HG03575 (cell line): ENCODE measurements around the gene IRS2.

Experiments used
- ATAC-seq: cut with Tn5 transposase; IDR thresholded peaks from one replicate; pipeline ENCODE4 v1.9.1; 2021; ENCODE audit not compliant: unreplicated experiment, insufficient number of reproducible peaks, low FRiP score; ENCODE audit errors: extremely low read depth

IRS2 gene

DNA sequence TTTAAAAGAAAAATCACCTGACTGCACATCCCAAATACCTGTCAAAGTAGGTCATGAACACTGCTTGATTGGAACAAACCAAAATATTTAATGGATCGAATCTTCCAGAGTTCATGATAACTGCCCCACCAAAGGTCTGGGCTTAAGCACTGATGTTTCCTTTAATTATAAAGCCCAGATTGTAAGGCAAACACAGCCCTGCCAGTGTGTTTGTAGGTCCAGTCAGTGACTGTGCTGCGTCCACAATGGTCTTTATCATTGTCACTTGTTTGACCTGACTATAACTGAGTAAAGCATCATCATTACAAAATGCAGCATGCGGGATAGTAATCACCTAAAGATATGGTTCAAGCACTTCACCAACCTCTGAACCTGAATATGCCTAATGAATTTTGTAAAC, 63.3 kb downstream of the IRS2 start:
- no peak for ATAC-seq

DNA sequence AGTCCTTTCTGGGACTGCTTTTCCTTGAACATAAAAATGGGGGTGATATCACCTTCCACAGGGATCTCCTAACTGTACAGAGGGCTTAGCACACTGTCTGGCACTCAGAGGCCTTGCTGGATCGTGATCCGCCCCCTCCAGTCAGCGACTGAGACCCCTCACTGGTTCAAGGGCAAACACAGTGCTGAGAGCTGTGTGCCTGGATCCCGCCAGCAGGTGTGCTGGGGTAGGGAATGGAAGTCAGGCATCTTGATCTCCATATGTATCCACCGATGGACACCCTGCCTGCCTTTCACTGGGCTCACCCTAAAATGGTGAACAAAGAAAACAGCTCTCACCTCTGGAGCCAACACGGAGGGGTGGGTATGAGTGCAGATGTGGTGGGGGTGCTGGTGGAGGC, 64.3 kb downstream of the IRS2 start:
- ATAC-seq, result no peak

DNA sequence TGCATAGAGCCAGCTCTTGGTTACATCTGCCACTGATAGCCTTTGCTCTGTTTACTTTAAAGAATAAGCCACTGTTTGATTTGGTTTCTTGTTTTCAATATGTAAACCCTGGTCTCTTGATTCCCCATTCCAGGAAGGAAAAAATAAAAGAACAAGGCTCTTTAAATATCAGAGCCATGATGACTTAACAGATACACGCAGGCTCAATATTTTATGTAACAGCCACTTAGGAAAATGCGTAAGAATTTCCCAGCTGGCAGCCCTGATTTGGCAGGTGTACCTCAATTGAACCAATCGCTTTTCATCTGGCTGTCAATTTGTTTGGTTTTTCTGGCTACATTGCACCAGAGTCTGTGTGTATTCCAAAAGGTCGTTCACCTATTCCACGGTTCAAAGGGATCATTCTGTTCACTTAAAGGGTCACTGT, 65.6 kb downstream of the IRS2 start:
- no peak for ATAC-seq

DNA sequence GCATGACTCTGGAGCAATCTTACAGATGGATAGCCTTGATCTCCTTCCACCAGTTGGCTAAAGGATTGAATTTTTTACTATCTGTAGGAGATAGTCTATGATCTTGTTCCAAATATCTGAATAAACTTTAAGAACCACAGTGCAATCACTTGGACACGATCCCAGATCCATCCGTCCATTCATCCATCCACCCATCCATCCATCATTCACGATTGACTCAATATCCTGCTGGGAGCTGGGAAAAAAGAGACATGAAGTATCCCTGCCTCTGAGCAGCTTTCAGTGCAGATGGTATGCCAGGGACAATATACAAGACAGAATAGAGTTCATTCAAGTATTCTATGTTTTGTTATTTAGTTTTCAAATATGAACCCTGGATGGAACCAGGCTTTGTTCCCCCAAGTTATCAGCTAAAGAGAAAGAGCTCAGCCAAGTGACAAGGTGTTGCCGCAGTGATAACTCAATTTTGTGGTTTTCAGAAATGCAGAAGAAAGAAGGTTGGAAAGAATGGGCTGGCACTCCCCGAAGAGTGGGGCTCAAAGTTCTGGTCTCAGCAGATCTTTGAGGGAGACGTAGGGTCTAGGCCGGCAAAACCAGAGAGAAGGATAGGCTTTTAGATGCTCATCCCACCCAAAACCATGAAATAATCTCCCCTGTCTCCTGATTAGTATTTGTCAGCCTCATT, 66.3 kb downstream of the IRS2 start:
- no peak for ATAC-seq

DNA sequence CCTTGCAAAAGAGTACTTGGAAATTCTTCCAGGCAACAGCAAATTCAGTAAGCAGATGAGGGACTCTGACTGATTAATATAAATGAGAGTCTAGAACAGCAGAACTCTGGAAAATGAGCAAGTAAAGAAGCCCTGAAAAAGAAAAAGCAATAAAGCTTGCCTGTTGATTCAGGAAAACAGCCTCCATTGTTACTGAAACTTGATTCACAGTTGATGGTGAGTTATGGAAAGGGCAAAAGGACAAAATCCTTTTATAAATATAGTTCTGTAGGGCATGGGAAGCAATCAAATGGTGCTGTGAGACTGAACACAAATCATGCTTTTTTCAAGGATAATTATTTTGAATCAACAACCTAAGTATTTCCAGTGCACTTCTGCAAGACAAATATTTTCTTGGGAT, 67.7 kb downstream of the IRS2 start:
- no peak for ATAC-seq

DNA sequence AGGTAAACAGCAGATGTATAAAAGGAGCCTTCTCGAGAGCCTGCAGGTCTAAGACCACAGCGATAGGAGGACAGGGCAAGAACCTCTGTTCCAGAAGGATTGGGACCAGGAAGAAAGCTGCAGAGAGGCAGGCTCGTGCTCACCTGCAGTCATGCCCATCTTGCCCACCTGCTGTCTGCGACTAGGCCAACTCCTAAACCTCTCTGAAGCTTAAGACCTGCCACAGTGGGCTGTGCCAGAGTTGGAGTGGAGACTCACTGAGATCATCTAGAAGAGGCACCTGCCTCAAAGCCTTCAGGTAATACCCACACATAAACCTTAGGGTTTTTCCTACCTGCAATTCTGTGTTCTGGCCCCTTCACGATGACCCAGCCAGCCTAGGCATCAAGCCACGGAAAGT, 68.7 kb downstream of the IRS2 start:
- ATAC-seq, result no peak

DNA sequence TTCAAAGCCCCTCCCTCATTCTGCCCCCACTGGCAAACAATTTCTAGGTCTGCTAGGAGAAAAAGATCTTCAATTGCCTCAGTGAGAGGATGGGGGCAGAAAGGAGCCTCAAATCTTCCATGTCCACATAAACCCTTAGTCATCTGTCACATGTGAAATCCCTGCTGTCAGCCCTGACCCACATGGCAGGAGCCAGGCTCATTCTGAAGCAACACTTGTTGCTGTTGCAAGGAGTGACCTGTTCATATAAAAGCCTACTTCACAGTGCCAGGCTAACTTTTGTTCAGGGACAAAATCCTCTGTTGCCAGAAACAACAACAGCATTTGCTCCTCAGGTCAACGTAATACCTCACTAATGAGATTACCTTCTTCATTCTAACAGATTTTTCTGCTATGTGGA, 70.5 kb downstream of the IRS2 start:
- ATAC-seq, result no peak

DNA sequence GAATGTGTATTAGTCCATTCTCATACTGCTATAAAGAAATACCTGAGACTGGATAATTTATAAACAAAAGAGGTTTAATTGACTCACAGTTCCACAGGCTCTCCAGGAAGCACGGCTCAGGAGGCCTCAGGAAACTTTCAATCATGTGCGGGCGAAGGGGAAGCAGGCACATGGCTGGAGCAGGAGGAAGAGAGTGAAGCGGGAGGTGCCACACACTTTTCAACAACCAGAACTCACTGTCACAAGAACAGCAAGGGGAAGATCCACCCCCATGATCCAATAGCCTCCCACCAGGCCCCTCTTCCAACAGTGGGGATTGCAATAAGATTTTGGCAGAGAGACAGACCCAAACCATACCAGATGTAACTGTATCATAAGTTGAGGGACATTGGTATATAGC, 72.7 kb downstream of the IRS2 start:
- no peak for ATAC-seq

DNA sequence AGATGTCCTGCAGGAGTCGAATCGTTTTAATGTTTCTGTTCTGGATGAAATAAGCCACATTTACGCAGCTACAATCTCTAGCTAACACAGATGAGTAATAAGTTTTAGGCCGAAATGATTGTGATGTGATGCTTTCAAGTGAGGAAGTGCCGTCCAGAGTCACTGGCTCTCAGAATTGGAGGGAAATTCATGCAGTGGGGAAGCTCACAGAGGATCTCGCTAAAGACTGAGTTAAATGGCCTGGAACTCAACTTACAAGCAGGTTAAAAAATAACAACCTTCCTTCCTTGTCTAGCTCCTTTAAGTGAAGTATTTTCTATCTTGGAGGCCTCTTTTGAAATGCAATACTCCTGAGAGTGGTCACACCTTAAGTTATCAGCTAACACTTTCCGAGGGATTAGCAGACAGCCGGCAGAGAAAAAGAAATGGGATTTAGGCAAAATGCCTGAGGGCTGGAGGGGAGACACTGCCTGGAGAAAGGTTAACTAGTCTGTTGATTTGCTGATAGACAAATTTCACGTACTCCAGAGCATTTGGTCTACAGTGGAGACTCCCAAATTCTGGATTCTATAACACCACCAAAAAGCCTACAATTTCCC, 74.2 kb downstream of the IRS2 start:
- ATAC-seq, result no peak

DNA sequence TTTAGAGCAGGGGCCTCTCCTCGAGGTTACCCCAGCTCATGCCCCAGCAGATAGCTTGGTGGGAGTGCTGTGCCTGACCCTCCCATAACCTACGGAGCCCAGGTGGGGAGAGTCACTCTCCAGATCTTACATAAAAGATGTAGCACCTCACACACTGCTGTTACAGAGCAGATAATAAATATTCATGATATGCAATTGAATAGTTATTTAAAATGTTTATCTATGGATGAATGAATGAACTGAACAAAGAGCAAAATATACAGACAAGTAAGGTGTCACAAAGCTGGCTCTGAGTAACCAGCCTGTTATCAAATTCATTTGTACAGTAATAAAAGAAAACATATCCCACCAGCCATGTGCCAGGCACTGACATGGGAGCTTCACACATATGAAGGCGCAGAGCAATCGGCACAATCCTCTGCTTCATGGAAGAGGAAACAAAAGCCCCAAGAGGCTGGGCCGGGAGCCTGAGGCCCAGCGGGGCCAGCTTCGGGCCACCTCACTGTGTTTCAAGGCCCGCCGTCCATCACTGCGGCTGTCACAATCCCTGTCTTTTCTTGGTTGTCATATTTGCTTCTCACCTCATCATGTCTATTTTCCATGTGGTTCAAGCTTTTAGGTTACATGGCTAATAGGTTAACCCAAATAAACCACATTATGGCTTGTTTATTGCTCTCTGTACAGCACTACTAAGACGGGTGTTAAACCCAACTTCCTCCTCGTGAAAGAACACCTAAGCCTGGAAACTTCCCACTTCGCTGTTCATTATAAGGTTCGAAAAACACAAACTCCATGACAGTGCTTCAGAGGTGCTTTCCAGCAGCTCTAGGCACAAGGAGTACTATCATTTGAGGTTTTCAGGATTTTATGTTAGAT, 78.4 kb downstream of the IRS2 start:
- ATAC-seq, result no peak

DNA sequence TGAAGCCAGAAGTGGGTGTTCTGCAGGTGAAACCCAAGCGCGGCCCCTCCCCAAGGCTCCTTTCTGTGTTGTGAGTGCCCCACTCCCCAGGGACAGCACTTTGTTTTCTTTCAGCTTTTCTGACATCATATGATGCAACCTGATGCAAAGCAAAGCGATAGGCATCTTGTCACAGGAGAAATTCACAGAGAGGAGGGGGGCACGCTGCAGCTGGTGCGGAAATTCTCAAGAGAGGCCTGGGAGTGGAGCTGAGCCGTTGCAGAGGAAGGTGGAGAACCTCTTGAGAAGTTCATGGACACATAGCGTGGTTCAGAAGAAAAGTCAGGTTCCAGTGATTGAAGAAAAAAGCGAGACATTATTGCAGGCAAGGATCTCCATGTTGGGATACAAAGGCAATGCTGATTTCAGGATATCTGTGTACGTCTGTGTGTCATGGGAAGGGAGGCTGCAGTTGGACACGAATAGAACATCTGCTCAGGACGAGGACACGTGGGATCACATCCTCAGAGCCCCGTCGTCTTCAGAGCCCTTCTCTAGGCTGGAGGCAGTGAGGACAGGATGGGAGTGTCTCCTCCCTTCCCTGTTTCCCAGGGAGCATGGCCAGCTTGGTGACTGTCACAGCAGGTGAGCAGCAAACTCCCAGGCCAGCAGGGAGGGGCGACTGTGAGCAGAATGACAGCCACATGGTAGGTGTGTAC, 79.2 kb downstream of the IRS2 start:
- ATAC-seq, result no peak

DNA sequence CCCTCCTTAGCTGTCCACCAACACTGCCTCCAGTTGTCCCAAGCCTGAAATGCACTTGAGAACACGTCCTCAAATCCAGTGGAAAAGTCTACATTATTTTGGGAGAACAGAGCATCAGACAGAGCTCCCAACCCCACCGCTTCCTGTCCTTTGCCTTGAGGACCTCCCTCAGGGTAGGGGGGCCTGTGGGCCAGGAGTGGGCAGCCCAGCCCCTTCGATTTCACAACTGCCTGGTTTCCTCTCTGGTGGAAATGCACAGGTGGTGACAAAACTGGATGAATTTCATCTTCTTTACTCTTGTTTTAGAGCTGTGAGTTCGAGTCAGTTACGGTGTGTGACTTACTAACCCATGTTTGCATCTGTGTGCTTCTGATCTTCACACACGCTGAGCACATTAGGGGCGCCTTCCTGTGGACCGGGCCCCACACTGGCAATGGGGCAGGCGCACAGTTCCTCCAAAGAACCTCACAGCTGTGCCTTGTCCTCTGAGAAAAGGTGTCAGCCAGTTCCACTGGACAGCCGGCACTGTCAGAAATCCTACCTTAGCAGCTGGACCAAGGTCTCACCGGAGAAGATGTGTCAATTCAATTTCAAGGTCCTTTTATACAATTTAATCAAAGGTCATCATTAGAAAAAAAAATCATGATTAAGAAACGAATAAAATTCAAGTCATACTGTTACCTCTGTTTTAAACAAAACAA, 80.2 kb downstream of the IRS2 start:
- no peak for ATAC-seq

DNA sequence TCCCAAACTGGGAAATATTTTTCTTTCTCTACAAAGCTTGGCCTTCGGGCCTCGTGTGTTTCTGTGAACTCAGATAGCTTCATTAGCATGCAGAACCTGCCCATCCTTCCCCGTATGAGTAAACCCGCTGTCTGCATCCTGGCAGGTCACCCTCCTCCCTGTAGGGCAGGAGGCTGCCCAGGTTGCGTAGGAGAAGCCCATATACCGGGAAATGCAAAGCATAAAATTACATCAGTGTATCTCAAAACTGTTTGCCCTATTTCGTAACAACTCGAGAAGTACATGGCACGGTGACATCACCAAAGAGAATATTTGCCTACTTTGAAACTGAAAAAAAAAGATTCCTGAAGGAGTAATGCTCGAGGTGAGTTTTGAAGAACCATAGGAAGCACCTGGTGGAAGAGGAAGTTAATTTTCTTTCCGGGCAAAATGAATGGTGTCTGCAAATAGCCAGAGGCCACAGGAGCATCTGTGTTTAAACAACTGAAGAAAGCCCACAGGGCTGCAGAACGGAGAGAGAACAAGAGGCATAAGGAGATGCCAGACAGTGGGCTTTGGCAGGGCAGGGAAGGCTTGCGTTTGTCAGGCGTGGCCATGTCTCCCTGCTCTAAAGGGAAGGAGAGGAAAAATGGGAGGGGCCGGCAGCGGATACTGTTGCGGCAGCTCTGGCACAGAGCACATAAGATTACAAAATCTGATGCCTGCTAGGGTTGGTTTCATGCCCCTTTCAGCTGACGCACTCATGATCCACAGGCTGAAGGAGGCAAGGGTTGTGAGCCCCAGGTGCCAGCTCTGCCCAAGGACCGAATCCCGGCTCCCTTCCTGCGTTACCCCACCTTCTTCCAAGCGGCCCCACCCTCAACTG, 81.4 kb downstream of the IRS2 start:
- no peak for ATAC-seq

DNA sequence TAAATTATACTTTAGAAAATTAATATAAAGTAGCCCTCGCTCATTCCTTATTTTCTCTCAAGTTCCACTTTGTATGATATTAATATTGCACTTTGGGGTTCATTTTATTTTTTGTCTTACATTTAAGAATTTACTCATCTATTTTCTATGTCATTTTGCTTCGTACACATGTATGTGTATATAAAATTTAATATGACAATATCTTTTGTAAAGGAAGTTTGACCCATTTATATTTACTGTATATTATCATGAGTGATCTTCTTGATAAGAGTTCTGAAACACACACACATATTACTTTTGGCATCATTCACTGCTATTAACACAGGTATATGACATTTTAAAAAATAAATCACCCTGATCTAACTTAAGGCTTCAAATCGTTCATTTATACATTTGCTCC, 83.1 kb downstream of the IRS2 start:
- no peak for ATAC-seq
